Measurements from ENCODE around the gene BRIX1. TPM values are rescaled to one million over a fixed set of nuclear protein-coding genes. Genes with fewer than 3 reads are reported as not detected.

BRIX1 gene
- total and polyA plus RNA-seq, 2 donors = 32.8 to 40.6 TPM

DNA sequence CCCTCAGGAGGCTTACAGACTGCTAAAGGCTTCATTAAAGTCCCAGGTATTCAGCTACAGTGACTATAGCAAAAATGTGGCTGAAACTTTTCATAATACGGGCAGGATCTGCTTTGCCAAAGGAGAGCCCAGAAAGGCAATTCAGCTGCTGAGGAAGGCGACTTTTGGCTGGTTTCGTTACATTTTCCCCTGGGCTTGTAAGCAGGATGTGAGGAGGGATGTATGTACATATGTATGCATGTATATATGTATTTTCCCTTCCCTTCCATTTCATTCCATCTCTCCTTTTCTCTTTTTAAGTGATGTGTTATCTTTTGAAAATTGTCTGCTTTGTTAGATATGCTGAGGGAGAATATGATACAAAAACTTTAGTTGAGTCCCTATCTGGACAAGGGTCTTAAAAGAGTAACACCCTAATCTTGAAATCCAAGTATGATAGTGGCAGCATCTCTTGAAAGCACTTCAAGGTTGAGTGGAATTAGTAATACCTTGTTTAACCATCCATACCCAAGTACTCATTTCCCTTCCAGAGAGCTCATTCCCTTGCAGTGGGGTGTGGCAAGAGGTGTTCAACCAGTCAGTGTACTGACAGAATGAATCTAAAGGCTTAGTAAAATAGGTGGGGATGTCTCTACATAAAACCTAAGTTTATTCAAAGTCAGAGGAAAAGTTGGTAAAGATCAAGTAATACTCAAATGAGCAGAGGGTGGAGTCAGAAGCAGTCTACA is 29.0 kb upstream of the BRIX1 start:
- H3K4me3 ChIP-seq (ENCODE audit: low read length in 2 of 2) = no peak overlapping the region
- H3K27me3 ChIP-seq (ENCODE audit: control insufficient read depth in 2 of 2, insufficient read depth in 1 of 2, low read length in 1 of 2) = no peaks in the 10 kb centered on the region
- no peaks in the 10 kb centered on the region for H3K4me1 ChIP-seq (ENCODE audit: control insufficient read depth in 2 of 2, insufficient read depth in 2 of 2, low read length in 2 of 2)
- DNase-seq (ENCODE audit: low read depth in 6 of 9, low spot score in 9 of 9) = no peak
- no peaks in the 10 kb centered on the region for H3K9me3 ChIP-seq (ENCODE audit: control insufficient read depth in 2 of 2, insufficient read depth in 1 of 2, low read length in 1 of 2)
- no peak overlapping the region for H3K27ac ChIP-seq (ENCODE audit: low read depth in 1 of 2, low read length in 1 of 2)
- WGBS = 94% methylated on average over 3 of the region's 3 CpGs
- no peaks in the 10 kb centered on the region for H3K36me3 ChIP-seq (ENCODE audit: control insufficient read depth in 2 of 2, insufficient read depth in 2 of 2, low read length in 1 of 2)

DNA sequence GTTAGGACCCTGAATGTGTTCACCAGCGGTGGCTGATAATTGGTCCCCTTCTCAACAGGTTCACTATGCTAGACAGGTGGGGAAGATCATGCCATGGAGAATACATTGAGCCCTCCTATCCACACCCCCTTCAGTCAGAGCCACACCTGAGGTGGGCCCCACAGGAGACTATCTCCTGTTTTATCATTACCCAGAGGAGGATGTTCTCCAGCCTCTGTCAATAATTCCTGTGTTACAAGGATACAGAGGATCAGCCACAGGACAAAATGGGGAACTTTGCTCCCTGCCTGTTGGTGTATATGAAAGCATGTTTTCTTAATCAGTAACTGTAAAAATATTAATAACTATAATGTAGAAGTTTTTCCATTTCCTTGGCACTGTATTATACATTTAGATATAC is 26.1 kb upstream of the BRIX1 start:
- 98% methylated on average over 1 of the region's 1 CpG for WGBS
- H3K27ac ChIP-seq (ENCODE audit: low read depth in 1 of 2, low read length in 1 of 2) = no peak overlapping the region
- no peaks in the 10 kb centered on the region for H3K36me3 ChIP-seq (ENCODE audit: control insufficient read depth in 2 of 2, insufficient read depth in 2 of 2, low read length in 1 of 2)
- no peak for DNase-seq (ENCODE audit: low read depth in 6 of 9, low spot score in 9 of 9)
- H3K4me1 ChIP-seq (ENCODE audit: control insufficient read depth in 2 of 2, insufficient read depth in 2 of 2, low read length in 2 of 2) = no peaks in the 10 kb centered on the region
- H3K9me3 ChIP-seq (ENCODE audit: control insufficient read depth in 2 of 2, insufficient read depth in 1 of 2, low read length in 1 of 2) = no peaks in the 10 kb centered on the region
- H3K4me3 ChIP-seq (ENCODE audit: low read length in 2 of 2) = no peak overlapping the region
- H3K27me3 ChIP-seq (ENCODE audit: control insufficient read depth in 2 of 2, insufficient read depth in 1 of 2, low read length in 1 of 2) = no peaks in the 10 kb centered on the region

DNA sequence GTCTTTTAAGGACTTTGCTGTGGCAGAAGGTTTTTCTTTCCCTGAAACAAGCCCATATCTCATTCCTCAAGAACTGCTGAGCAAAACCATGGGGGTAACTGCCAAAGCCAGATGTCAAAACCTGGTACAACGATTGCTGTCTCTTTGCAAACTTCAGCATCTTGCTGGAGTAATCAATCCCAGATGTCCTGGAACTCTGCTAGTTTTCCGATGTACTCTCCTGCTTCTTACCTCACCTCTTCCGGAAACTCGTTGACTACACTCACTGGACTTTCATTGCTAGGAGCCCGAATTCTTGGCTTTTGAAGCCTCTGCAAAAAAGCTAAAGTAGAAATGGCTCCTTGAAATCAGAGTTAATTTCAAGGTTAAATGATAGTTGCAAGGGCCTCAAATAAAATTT is 23.5 kb upstream of the BRIX1 start:
- no peaks in the 10 kb centered on the region for H3K36me3 ChIP-seq (ENCODE audit: control insufficient read depth in 2 of 2, insufficient read depth in 2 of 2, low read length in 1 of 2)
- DNase-seq (ENCODE audit: low read depth in 6 of 9, low spot score in 9 of 9) = no peak
- no peak overlapping the region for H3K27ac ChIP-seq (ENCODE audit: low read depth in 1 of 2, low read length in 1 of 2)
- no peak overlapping the region for H3K4me3 ChIP-seq (ENCODE audit: low read length in 2 of 2)
- no peaks in the 10 kb centered on the region for H3K4me1 ChIP-seq (ENCODE audit: control insufficient read depth in 2 of 2, insufficient read depth in 2 of 2, low read length in 2 of 2)
- no peaks in the 10 kb centered on the region for H3K27me3 ChIP-seq (ENCODE audit: control insufficient read depth in 2 of 2, insufficient read depth in 1 of 2, low read length in 1 of 2)
- no peaks in the 10 kb centered on the region for H3K9me3 ChIP-seq (ENCODE audit: control insufficient read depth in 2 of 2, insufficient read depth in 1 of 2, low read length in 1 of 2)
- WGBS = 95% methylated on average over 5 of the region's 5 CpGs

DNA sequence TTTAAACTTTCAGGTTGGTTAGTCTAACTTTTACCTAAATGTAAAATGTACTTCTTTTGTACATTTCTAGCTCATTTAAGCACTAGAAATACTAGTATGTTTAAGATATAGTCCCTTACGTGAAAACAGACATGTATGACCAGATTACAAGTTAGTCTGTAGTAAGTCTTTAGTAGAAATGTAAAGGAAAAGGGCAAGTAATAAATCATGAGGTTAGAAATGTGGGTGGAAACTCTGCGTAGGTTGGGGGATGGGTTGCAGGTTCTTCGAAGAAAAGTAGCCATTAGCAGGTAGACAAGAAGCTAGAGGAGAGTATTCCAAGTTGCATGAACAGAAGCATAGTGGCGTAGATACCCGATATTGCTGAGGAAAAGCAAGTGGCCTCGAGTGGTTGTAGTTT is 23.1 kb upstream of the BRIX1 start:
- no peak overlapping the region for H3K27ac ChIP-seq (ENCODE audit: low read depth in 1 of 2, low read length in 1 of 2)
- no peaks in the 10 kb centered on the region for H3K4me1 ChIP-seq (ENCODE audit: control insufficient read depth in 2 of 2, insufficient read depth in 2 of 2, low read length in 2 of 2)
- WGBS = 88% methylated on average over 6 of the region's 6 CpGs
- no peaks in the 10 kb centered on the region for H3K9me3 ChIP-seq (ENCODE audit: control insufficient read depth in 2 of 2, insufficient read depth in 1 of 2, low read length in 1 of 2)
- no peaks in the 10 kb centered on the region for H3K27me3 ChIP-seq (ENCODE audit: control insufficient read depth in 2 of 2, insufficient read depth in 1 of 2, low read length in 1 of 2)
- no peaks in the 10 kb centered on the region for H3K36me3 ChIP-seq (ENCODE audit: control insufficient read depth in 2 of 2, insufficient read depth in 2 of 2, low read length in 1 of 2)
- no peak overlapping the region for H3K4me3 ChIP-seq (ENCODE audit: low read length in 2 of 2)
- no peak for DNase-seq (ENCODE audit: low read depth in 6 of 9, low spot score in 9 of 9)

DNA sequence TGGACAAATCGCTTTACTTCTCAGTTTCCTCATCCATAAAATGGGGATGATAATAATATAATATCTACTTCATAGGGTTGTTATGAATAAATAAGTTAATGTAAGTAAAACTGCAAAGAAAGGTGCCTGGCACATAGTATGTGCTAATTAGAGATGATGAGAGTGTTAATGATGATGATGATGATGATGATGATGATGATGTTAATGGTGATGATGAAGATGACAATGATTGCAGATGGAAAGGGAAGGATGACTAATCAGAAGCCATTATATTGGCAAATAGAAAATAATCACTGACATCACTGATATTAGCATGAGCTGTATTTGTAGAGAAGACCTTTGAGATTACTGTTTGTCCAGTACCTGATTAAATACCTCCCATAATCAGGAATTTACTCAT is 20.8 kb upstream of the BRIX1 start:
- WGBS = 100% methylated on average over 1 of the region's 1 CpG
- Histone ChIP-seq H3K9me3 (ENCODE audit: control insufficient read depth in 2 of 2, insufficient read depth in 1 of 2, low read length in 1 of 2) (no peaks in the 10 kb centered on the region), H3K4me3 (ENCODE audit: low read length in 2 of 2) (no peak overlapping the region), H3K36me3 (ENCODE audit: control insufficient read depth in 2 of 2, insufficient read depth in 2 of 2, low read length in 1 of 2) (no peaks in the 10 kb centered on the region), H3K27me3 (ENCODE audit: control insufficient read depth in 2 of 2, insufficient read depth in 1 of 2, low read length in 1 of 2) (no peaks in the 10 kb centered on the region), H3K4me1 (ENCODE audit: control insufficient read depth in 2 of 2, insufficient read depth in 2 of 2, low read length in 2 of 2) (no peaks in the 10 kb centered on the region), H3K27ac (ENCODE audit: low read depth in 1 of 2, low read length in 1 of 2) (no peak overlapping the region)
- no peak for DNase-seq (ENCODE audit: low read depth in 6 of 9, low spot score in 9 of 9)

- H3K4me1 ChIP-seq (ENCODE audit: control insufficient read depth in 2 of 2, insufficient read depth in 2 of 2, low read length in 2 of 2) = no peaks in the 10 kb centered on the region
- H3K9me3 ChIP-seq (ENCODE audit: control insufficient read depth in 2 of 2, insufficient read depth in 1 of 2, low read length in 1 of 2) = no peaks in the 10 kb centered on the region
- WGBS = 95% methylated on average over 2 of the region's 2 CpGs
- no peak overlapping the region for H3K4me3 ChIP-seq (ENCODE audit: low read length in 2 of 2)
- H3K27ac ChIP-seq (ENCODE audit: low read depth in 1 of 2, low read length in 1 of 2) = no peak overlapping the region
- no peak for DNase-seq (ENCODE audit: low read depth in 6 of 9, low spot score in 9 of 9)
- H3K27me3 ChIP-seq (ENCODE audit: control insufficient read depth in 2 of 2, insufficient read depth in 1 of 2, low read length in 1 of 2) = no peaks in the 10 kb centered on the region
- no peaks in the 10 kb centered on the region for H3K36me3 ChIP-seq (ENCODE audit: control insufficient read depth in 2 of 2, insufficient read depth in 2 of 2, low read length in 1 of 2)
Measured at GRCh38 chr5:34895641-34896419, 19.7 kb upstream of the BRIX1 start.

- H3K4me1 ChIP-seq (ENCODE audit: control insufficient read depth in 2 of 2, insufficient read depth in 2 of 2, low read length in 2 of 2) = no peaks in the 10 kb centered on the region
- no peak for DNase-seq (ENCODE audit: low read depth in 6 of 9, low spot score in 9 of 9)
Measured at GRCh38 chr5:34897646-34898045, 17.9 kb upstream of the BRIX1 start.

DNA sequence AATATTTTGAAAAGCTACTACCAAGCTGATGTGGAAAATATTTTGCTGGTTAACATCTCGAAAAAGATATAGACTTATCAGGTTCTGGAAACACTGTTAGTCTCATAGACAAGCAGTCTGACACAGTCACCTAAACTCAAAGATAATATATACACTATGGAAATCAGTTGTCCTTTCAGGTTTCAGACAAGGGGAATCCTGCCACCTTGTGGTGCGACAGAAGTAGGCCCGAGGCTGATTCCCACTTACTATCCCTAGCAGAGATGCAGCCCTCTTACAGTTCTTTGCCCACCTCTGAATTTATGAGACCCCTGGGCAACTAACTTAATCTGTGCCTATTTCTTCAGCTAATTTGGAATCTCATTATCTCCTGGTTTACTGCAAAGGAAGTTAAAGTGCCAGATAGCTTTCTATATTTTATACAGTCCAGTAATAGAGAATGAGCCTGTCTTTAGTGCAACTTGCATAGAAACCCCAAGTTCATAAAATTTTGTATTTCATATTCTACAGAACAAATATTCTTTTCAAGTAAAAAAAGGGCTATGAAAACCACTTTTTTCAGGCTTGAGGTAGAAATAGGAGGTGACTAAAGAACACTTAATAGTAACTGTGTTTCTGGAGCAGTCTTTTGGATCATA is 17.1 kb upstream of the BRIX1 start:
- Histone ChIP-seq H3K4me1 (ENCODE audit: control insufficient read depth in 2 of 2, insufficient read depth in 2 of 2, low read length in 2 of 2) (no peaks in the 10 kb centered on the region), H3K27ac (ENCODE audit: low read depth in 1 of 2, low read length in 1 of 2) (no peak overlapping the region), H3K27me3 (ENCODE audit: control insufficient read depth in 2 of 2, insufficient read depth in 1 of 2, low read length in 1 of 2) (no peaks in the 10 kb centered on the region), H3K9me3 (ENCODE audit: control insufficient read depth in 2 of 2, insufficient read depth in 1 of 2, low read length in 1 of 2) (no peaks in the 10 kb centered on the region), H3K36me3 (ENCODE audit: control insufficient read depth in 2 of 2, insufficient read depth in 2 of 2, low read length in 1 of 2) (peaks cover 0 to 4% of the 10 kb centered on the region in 2 donors), H3K4me3 (ENCODE audit: low read length in 2 of 2) (no peak overlapping the region)
- DNase-seq (ENCODE audit: low read depth in 6 of 9, low spot score in 9 of 9) = peak in 8 of 9 donors; percentile 32 to 72 (median 44)
- 2% methylated on average over 3 of the region's 3 CpGs for whole genome bisulfite sequencing

More at GRCh38 chr5:34897646-34898045, 17.9 kb upstream of the BRIX1 start:
- Histone ChIP-seq H3K36me3 (ENCODE audit: control insufficient read depth in 2 of 2, insufficient read depth in 2 of 2, low read length in 1 of 2) (peaks cover 0 to 4% of the 10 kb centered on the region in 2 donors), H3K27ac (ENCODE audit: low read depth in 1 of 2, low read length in 1 of 2) (no peak overlapping the region), H3K4me3 (ENCODE audit: low read length in 2 of 2) (no peak overlapping the region), H3K9me3 (ENCODE audit: control insufficient read depth in 2 of 2, insufficient read depth in 1 of 2, low read length in 1 of 2) (no peaks in the 10 kb centered on the region), H3K27me3 (ENCODE audit: control insufficient read depth in 2 of 2, insufficient read depth in 1 of 2, low read length in 1 of 2) (no peaks in the 10 kb centered on the region)

GRCh38 chr5:34899066-34899465 is 16.4 kb upstream of the BRIX1 start:
- Histone ChIP-seq H3K9me3 (ENCODE audit: control insufficient read depth in 2 of 2, insufficient read depth in 1 of 2, low read length in 1 of 2) (no peaks in the 10 kb centered on the region), H3K27ac (ENCODE audit: low read depth in 1 of 2, low read length in 1 of 2) (no peak overlapping the region), H3K36me3 (ENCODE audit: control insufficient read depth in 2 of 2, insufficient read depth in 2 of 2, low read length in 1 of 2) (peaks cover 0 to 4% of the 10 kb centered on the region in 2 donors), H3K4me3 (ENCODE audit: low read length in 2 of 2) (no peak overlapping the region), H3K4me1 (ENCODE audit: control insufficient read depth in 2 of 2, insufficient read depth in 2 of 2, low read length in 2 of 2) (no peaks in the 10 kb centered on the region), H3K27me3 (ENCODE audit: control insufficient read depth in 2 of 2, insufficient read depth in 1 of 2, low read length in 1 of 2) (no peaks in the 10 kb centered on the region)
- no peak for DNase-seq (ENCODE audit: low read depth in 6 of 9, low spot score in 9 of 9)
- WGBS = 98% methylated on average over 2 of the region's 2 CpGs
